ENCODE results near the gene BRD7.

The BRD7 gene

DNA sequence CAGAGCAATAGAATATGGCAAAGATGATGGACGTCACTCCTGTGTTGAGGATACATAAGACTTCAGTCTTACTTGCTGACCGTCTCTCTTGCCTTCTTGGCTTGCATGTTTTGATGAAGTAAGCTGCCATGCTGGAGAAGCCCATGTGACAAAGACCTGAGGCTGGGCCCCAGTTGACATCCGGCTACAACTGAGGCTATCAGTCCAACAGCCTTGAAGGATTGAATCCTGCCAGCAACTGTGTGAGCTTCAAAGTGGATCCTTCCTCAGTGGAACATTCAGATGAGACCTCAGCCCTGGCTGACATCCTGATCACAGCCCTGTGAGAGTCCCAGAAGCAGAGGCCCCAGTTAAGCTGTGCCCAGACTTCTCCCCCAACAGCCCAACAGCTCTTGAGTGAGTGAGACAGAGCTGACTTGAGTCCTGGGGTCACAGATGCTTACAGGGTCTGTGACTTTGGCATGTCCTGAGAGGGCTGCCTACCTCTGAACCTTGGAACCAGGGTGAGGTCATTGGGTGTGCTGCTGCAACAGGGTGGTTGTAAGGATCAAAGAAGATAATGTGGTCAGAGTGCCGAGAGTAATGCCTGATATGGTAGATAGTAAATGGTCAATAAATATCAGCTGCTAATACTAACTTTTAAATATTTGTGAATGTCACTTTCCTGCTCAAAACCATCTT lies 2.4 kb upstream of the BRD7 start:
- no peak for DNase-seq (ENCODE audit: low spot score)
- Histone ChIP-seq H3K4me2 (ENCODE audit: insufficient read depth, low read length, poor library complexity, severe bottlenecking) (no peak overlapping the region), H3K79me1 (ENCODE audit: low read depth, low read length) (no peaks in the 10 kb centered on the region)

DNA sequence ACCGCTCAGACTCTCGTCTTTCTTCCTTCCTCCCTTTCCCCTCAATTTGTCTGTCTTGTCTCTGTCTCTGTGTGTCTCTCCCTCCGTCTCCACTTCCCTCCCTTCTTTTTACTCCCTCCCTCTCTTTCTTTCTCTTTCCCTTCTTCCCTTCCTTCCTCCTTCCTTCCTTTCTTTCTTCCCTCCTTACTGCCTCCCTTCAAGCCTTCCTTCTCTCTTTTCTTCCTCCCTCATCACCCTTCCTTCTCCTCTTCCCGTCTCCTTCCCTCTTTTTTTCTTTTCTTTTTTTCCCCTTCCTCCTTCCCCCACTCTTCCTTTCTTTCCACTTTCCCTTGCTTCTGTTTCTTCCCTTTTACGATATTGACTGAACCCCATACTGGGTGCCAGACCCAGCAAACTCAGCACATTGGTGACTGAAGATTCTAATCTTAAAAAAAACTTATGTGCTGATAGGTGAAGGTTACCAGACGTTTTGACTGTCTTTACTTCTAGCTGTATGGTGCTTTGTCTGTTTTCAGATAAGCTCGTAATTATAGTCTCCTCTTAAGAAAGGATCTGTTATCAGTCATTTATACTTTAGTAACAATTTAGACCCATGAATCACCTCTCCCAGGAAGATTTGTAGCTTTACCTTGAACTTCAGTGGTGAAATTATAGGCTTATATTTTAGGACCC lies 481 bp upstream of the BRD7 start:
- no peak for DNase-seq (ENCODE audit: low spot score)
- H3K27ac ChIP-seq (replicated peaks; ENCODE audit: low read length): no peak overlapping the region

More for the DNA sequence above, 2.4 kb upstream of the BRD7 start:
- H3K9ac ChIP-seq (ENCODE audit: low read depth, low read length, poor library complexity): no peak overlapping the region
- H2BK12ac ChIP-seq (ENCODE audit: low read length): no peak overlapping the region
- peaks cover 0 to 14% of the 10 kb centered on the region in 2 donors for H3K36me3 ChIP-seq (replicated peaks in 1 of 2; ENCODE audit: control insufficient read depth in 2 of 2, insufficient read depth in 2 of 2, low read length in 2 of 2)
- H4K91ac ChIP-seq (ENCODE audit: low read depth, low read length, poor library complexity): no peak overlapping the region
- no peak overlapping the region for H2BK5ac ChIP-seq (ENCODE audit: low read length)
- no peak overlapping the region for H3K4me3 ChIP-seq (ENCODE audit: low read length in 2 of 2)
- peaks cover 0 to 4% of the 10 kb centered on the region in 2 donors for H3K9me3 ChIP-seq (replicated peaks in 1 of 2; ENCODE audit: control insufficient read depth in 2 of 2, insufficient read depth in 1 of 2, low read depth in 1 of 2, low read length in 2 of 2)
- H3K4ac ChIP-seq (ENCODE audit: low read length): no peak overlapping the region
- peaks cover 6 to 8% of the 10 kb centered on the region in 2 donors for H3K4me1 ChIP-seq (ENCODE audit: control insufficient read depth in 2 of 2, insufficient read depth in 1 of 2, low read depth in 1 of 2, low read length in 2 of 2)
- H3K14ac ChIP-seq (ENCODE audit: low read length): no peak overlapping the region
- H4K8ac ChIP-seq (ENCODE audit: low read depth, low read length): no peak overlapping the region
- no peak overlapping the region for H3K27ac ChIP-seq (replicated peaks; ENCODE audit: low read length)
- H2BK15ac ChIP-seq (ENCODE audit: low read length): no peak overlapping the region
- H2AK5ac ChIP-seq (ENCODE audit: low read depth, low read length): no peak overlapping the region
- no peak overlapping the region for H2BK120ac ChIP-seq (ENCODE audit: low read depth, low read length)
- no peak overlapping the region for H3K18ac ChIP-seq (ENCODE audit: low read length)
- H2AFZ ChIP-seq (ENCODE audit: low read length): no peak overlapping the region
- H3K23ac ChIP-seq (ENCODE audit: low read depth, low read length, poor library complexity): no peak overlapping the region
- peaks cover 0 to 7% (median 0%) of the 10 kb centered on the region in 3 experiments for H3K27me3 ChIP-seq (ENCODE audit: control insufficient read depth in 3 of 3, insufficient read depth in 3 of 3, low read depth in 1 of 3, low read length in 3 of 3)
- no CpG with 5 or more reads among the region's 4 CpGs for WGBS, 2 donors (ENCODE audit: extremely low coverage in 2 of 2, insufficient read length in 2 of 2, insufficient replicate concordance in 1 of 2)

DNA sequence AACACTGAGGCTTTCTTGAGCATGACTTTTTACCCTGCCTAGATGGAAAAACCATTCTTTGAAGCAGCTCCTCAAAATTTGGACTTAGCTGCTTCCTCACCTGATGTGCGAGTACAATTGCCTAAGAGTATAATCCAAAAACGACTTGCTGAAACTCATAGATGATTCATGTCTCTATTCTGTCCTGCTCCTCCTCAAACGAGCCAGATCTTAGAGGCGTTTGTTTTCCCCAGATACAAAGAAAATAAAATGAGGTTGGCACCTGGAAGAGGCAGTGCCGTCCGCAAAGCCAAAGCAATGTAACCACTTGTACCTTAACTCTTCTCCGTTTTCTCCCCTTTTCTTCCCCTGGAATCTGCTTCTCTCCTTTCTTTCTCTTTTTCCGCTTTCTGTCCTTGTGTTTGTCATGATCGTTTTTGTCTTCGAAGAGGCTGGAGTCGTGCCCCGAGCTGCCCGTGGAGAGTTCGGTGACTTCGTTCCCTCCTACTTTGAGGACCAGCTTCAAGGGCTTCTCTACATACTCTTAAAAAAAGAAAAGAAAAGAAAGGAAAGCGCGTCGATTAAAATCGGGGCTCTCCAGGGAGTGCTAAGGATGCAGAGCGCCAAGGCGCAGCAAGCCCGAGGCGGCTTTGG lies 895 bp downstream of the BRD7 start:
- Histone ChIP-seq H3K23ac (ENCODE audit: low read depth, low read length, poor library complexity) (no peak overlapping the region), H3K4ac (ENCODE audit: low read length) (no peak overlapping the region), H3K14ac (ENCODE audit: low read length) (no peak overlapping the region), H3K27me3 (ENCODE audit: control insufficient read depth in 3 of 3, insufficient read depth in 3 of 3, low read depth in 1 of 3, low read length in 3 of 3) (peaks cover 0 to 7% (median 0%) of the 10 kb centered on the region in 3 experiments), H3K27ac (replicated peaks; ENCODE audit: low read length) (no peak overlapping the region), H4K91ac (ENCODE audit: low read depth, low read length, poor library complexity) (no peak overlapping the region), H2AK5ac (ENCODE audit: low read depth, low read length) (peak overlapping the region; percentile 45), H3K18ac (ENCODE audit: low read length) (peak overlapping the region; percentile 72), H2BK15ac (ENCODE audit: low read length) (no peak overlapping the region), H3K4me1 (ENCODE audit: control insufficient read depth in 2 of 2, insufficient read depth in 1 of 2, low read depth in 1 of 2, low read length in 2 of 2) (peaks cover 6 to 8% of the 10 kb centered on the region in 2 donors), H2BK5ac (ENCODE audit: low read length) (peak overlapping the region; percentile 39), H3K79me1 (ENCODE audit: low read depth, low read length) (no peaks in the 10 kb centered on the region), H3K4me3 (ENCODE audit: low read length in 2 of 2) (peak overlapping the region; percentile 74 to 94), H2BK120ac (ENCODE audit: low read depth, low read length) (no peak overlapping the region), H3K9ac (ENCODE audit: low read depth, low read length, poor library complexity) (peak overlapping the region; percentile 70), H2AFZ (ENCODE audit: low read length) (peak overlapping the region; percentile 76), H2BK12ac (ENCODE audit: low read length) (no peak overlapping the region), H3K9me3 (replicated peaks in 1 of 2; ENCODE audit: control insufficient read depth in 2 of 2, insufficient read depth in 1 of 2, low read depth in 1 of 2, low read length in 2 of 2) (peaks cover 0 to 4% of the 10 kb centered on the region in 2 donors), H4K8ac (ENCODE audit: low read depth, low read length) (no peak overlapping the region), H3K36me3 (replicated peaks in 1 of 2; ENCODE audit: control insufficient read depth in 2 of 2, insufficient read depth in 2 of 2, low read length in 2 of 2) (peaks cover 15 to 47% of the 10 kb centered on the region in 2 donors), H3K4me2 (ENCODE audit: insufficient read depth, low read length, poor library complexity, severe bottlenecking) (peak overlapping the region; percentile 66)
- DNase-seq (ENCODE audit: low spot score): no peak
- WGBS, 2 donors (ENCODE audit: extremely low coverage in 2 of 2, insufficient read length in 2 of 2, insufficient replicate concordance in 1 of 2): no CpG with 5 or more reads among the region's 23 CpGs

More for the DNA sequence above, 481 bp upstream of the BRD7 start:
- no peak overlapping the region for H3K18ac ChIP-seq (ENCODE audit: low read length)
- H2BK5ac ChIP-seq (ENCODE audit: low read length): no peak overlapping the region
- H3K4me1 ChIP-seq (ENCODE audit: control insufficient read depth in 2 of 2, insufficient read depth in 1 of 2, low read depth in 1 of 2, low read length in 2 of 2): peaks cover 6 to 8% of the 10 kb centered on the region in 2 donors
- H3K36me3 ChIP-seq (replicated peaks in 1 of 2; ENCODE audit: control insufficient read depth in 2 of 2, insufficient read depth in 2 of 2, low read length in 2 of 2): peaks cover 5 to 33% of the 10 kb centered on the region in 2 donors
- no peak overlapping the region for H3K4ac ChIP-seq (ENCODE audit: low read length)
- H3K79me1 ChIP-seq (ENCODE audit: low read depth, low read length): no peaks in the 10 kb centered on the region
- H3K9me3 ChIP-seq (replicated peaks in 1 of 2; ENCODE audit: control insufficient read depth in 2 of 2, insufficient read depth in 1 of 2, low read depth in 1 of 2, low read length in 2 of 2): peaks cover 0 to 4% of the 10 kb centered on the region in 2 donors
- no peak overlapping the region for H2AK5ac ChIP-seq (ENCODE audit: low read depth, low read length)
- H3K23ac ChIP-seq (ENCODE audit: low read depth, low read length, poor library complexity): no peak overlapping the region
- peak overlapping the region in 1 of 2 donors; percentile 38 for H3K4me3 ChIP-seq (ENCODE audit: low read length in 2 of 2)
- H3K14ac ChIP-seq (ENCODE audit: low read length): no peak overlapping the region
- no peak overlapping the region for H4K8ac ChIP-seq (ENCODE audit: low read depth, low read length)
- H2BK15ac ChIP-seq (ENCODE audit: low read length): no peak overlapping the region
- peak overlapping the region; percentile 35 for H3K4me2 ChIP-seq (ENCODE audit: insufficient read depth, low read length, poor library complexity, severe bottlenecking)
- H2BK120ac ChIP-seq (ENCODE audit: low read depth, low read length): no peak overlapping the region
- peak overlapping the region; percentile 81 for H2AFZ ChIP-seq (ENCODE audit: low read length)
- WGBS, 2 donors (ENCODE audit: extremely low coverage in 2 of 2, insufficient read length in 2 of 2, insufficient replicate concordance in 1 of 2): 92 to 100% methylated on average over 1 of the region's 7 CpGs
- no peak overlapping the region for H2BK12ac ChIP-seq (ENCODE audit: low read length)
- H3K27me3 ChIP-seq (ENCODE audit: control insufficient read depth in 3 of 3, insufficient read depth in 3 of 3, low read depth in 1 of 3, low read length in 3 of 3): peaks cover 0 to 7% (median 0%) of the 10 kb centered on the region in 3 experiments
- no peak overlapping the region for H3K9ac ChIP-seq (ENCODE audit: low read depth, low read length, poor library complexity)
- H4K91ac ChIP-seq (ENCODE audit: low read depth, low read length, poor library complexity): no peak overlapping the region
